ENCODE results near the gene GARNL3. TPM values are rescaled to one million over a fixed set of nuclear protein-coding genes. Genes with fewer than 3 reads are reported as not detected.
A peak's percentile ranks its signal among the peaks of the same experiment; 100 is the strongest.

GARNL3 gene
- total RNA-seq, 1 experiment from 2014 or later, result 15.5 TPM

- H2AFZ ChIP-seq (ENCODE audit: low read length), result no peak overlapping the region
- H3K36me3 ChIP-seq (ENCODE audit: low read depth, low read length), result no peaks in the 10 kb centered on the region
- no peak for DNase-seq
- no peaks in the 10 kb centered on the region for H3K9me2 ChIP-seq (replicated peaks; ENCODE audit: low read length)
- no peaks in the 10 kb centered on the region for H3K27me3 ChIP-seq (ENCODE audit: low read length)
- H3K9ac ChIP-seq (ENCODE audit: low read length), result no peak overlapping the region
- ChIA-PET POLR2A (ENCODE audit: unreplicated experiment) (interaction anchor here (0.7 kb wide), 1 partner anchor 601 kb away, joined by 3 read pairs; no protein-coding TSS in a partner anchor), CTCF (no interaction called here)
- no peaks in the 10 kb centered on the region for H3K9me3 ChIP-seq (ENCODE audit: low read length)
- H3K4me3 ChIP-seq (ENCODE audit: low read length), result no peak overlapping the region
- H3K4me2 ChIP-seq (ENCODE audit: low read length), result no peak overlapping the region
- BruUV-seq (replicated peaks), result no TSS peak
- no peak overlapping the region for H3K27ac ChIP-seq (ENCODE audit: low read length)
- no peaks in the 10 kb centered on the region for H3F3A ChIP-seq (ENCODE audit: low read length, unreplicated experiment)
- no peaks in the 10 kb centered on the region for H3K4me1 ChIP-seq (ENCODE audit: insufficient read depth, low read length)
- intact Hi-C loops (cut with micrococcal nuclease), result no loop called here
- no peak for ATAC-seq
- no peaks in the 10 kb centered on the region for H3K79me2 ChIP-seq (ENCODE audit: low read length)
- H4K20me1 ChIP-seq (ENCODE audit: low read length), result no peaks in the 10 kb centered on the region
- TF ChIP-seq, protein P1, sequence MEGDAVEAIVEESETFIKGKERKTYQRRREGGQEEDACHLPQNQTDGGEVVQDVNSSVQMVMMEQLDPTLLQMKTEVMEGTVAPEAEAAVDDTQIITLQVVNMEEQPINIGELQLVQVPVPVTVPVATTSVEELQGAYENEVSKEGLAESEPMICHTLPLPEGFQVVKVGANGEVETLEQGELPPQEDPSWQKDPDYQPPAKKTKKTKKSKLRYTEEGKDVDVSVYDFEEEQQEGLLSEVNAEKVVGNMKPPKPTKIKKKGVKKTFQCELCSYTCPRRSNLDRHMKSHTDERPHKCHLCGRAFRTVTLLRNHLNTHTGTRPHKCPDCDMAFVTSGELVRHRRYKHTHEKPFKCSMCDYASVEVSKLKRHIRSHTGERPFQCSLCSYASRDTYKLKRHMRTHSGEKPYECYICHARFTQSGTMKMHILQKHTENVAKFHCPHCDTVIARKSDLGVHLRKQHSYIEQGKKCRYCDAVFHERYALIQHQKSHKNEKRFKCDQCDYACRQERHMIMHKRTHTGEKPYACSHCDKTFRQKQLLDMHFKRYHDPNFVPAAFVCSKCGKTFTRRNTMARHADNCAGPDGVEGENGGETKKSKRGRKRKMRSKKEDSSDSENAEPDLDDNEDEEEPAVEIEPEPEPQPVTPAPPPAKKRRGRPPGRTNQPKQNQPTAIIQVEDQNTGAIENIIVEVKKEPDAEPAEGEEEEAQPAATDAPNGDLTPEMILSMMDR (conservative IDR thresholded peaks at IDR 0.05; ENCODE audit: low read depth, low read length), result no peak
These were observed 95.7 kb downstream of the GARNL3 start for GRCh38 chr9:127360250-127360649.

DNA sequence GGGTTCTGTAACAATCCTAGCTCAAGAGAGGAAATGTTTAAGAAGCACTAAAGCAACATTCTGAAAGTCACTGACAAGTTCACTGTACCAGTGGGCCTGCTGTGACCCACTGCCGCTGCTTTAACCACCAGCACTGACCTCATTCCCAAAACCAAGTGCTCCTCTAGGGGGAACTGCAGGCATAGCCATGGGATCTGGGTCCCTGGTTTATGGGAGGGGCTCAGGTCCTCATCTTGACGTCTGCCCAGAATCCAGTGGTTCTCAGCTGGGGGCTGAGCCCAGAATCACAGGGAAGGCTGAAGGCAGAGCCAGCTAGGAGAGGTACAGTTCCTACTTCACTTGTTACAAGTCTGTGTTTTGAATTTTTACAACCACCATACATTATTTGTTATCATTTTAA is 96.3 kb downstream of the GARNL3 start:
- peak; percentile 28 for DNase-seq
- peak; percentile 33; the same call in 1 of the 2 replicates for ATAC-seq
- CTCF ChIA-PET, result no interaction called here
- H3K9me3 ChIP-seq (ENCODE audit: low read length), result no peaks in the 10 kb centered on the region
- H4K20me1 ChIP-seq (ENCODE audit: low read length), result no peaks in the 10 kb centered on the region
- POLR2A ChIA-PET (ENCODE audit: unreplicated experiment), result no interaction called here
- no peak overlapping the region for H3K9ac ChIP-seq (ENCODE audit: low read length)
- TF ChIP-seq, protein P1 (conservative IDR thresholded peaks at IDR 0.05; ENCODE audit: low read depth, low read length), result peak; percentile 48
- TF ChIP-seq EZH2 (IDR thresholded peaks at IDR 0.05; ENCODE audit: low read length, unreplicated experiment), result no peak
- H3K4me1 ChIP-seq (ENCODE audit: insufficient read depth, low read length), result no peaks in the 10 kb centered on the region
- no peaks in the 10 kb centered on the region for H3K36me3 ChIP-seq (ENCODE audit: low read depth, low read length)
- intact Hi-C loops (cut with micrococcal nuclease), result no loop called here
- H3K27me3 ChIP-seq (ENCODE audit: low read length), result no peaks in the 10 kb centered on the region
- no peak overlapping the region for H3K27ac ChIP-seq (ENCODE audit: low read length)
- no peak overlapping the region for H2AFZ ChIP-seq (ENCODE audit: low read length)
- no peaks in the 10 kb centered on the region for H3K9me2 ChIP-seq (replicated peaks; ENCODE audit: low read length)
- H3K79me2 ChIP-seq (ENCODE audit: low read length), result no peaks in the 10 kb centered on the region
- no peak overlapping the region for H3K4me3 ChIP-seq (ENCODE audit: low read length)
- H3K4me2 ChIP-seq (ENCODE audit: low read length), result no peak overlapping the region
- no peaks in the 10 kb centered on the region for H3F3A ChIP-seq (ENCODE audit: low read length, unreplicated experiment)
- no TSS peak for BruUV-seq (replicated peaks)

GRCh38 chr9:127361561-127361960 is 97.0 kb downstream of the GARNL3 start:
- H3K4me2 ChIP-seq (ENCODE audit: low read length), result no peak overlapping the region
- intact Hi-C loops (cut with micrococcal nuclease), result no loop called here
- H3K9me3 ChIP-seq (ENCODE audit: low read length), result no peaks in the 10 kb centered on the region
- ATAC-seq, result no peak
- H3K27me3 ChIP-seq (ENCODE audit: low read length), result no peaks in the 10 kb centered on the region
- H3K4me1 ChIP-seq (ENCODE audit: insufficient read depth, low read length), result no peaks in the 10 kb centered on the region
- BruUV-seq (replicated peaks), result no TSS peak
- no peaks in the 10 kb centered on the region for H3K36me3 ChIP-seq (ENCODE audit: low read depth, low read length)
- no peaks in the 10 kb centered on the region for H4K20me1 ChIP-seq (ENCODE audit: low read length)
- no peak for TF ChIP-seq EZH2phosphoT487 (IDR thresholded peaks at IDR 0.05; ENCODE audit: borderline replicate concordance, low read length)
- TF ChIP-seq, protein P1 (conservative IDR thresholded peaks at IDR 0.05; ENCODE audit: low read depth, low read length), result no peak
- no peak for TF ChIP-seq EZH2 (IDR thresholded peaks at IDR 0.05; ENCODE audit: low read length, unreplicated experiment)
- POLR2A ChIA-PET (ENCODE audit: unreplicated experiment), result no interaction called here
- no peaks in the 10 kb centered on the region for H3K79me2 ChIP-seq (ENCODE audit: low read length)
- no peak overlapping the region for H2AFZ ChIP-seq (ENCODE audit: low read length)
- no peak overlapping the region for H3K9ac ChIP-seq (ENCODE audit: low read length)
- no peaks in the 10 kb centered on the region for H3F3A ChIP-seq (ENCODE audit: low read length, unreplicated experiment)
- DNase-seq, result no peak
- H3K9me2 ChIP-seq (replicated peaks; ENCODE audit: low read length), result no peaks in the 10 kb centered on the region
- no peak overlapping the region for H3K4me3 ChIP-seq (ENCODE audit: low read length)
- no peak overlapping the region for H3K27ac ChIP-seq (ENCODE audit: low read length)
- CTCF ChIA-PET, result no interaction called here

Measured in PC-3 (cell line).